GM12878 (cell line): ENCODE data around the gene RAPSN. TPM values are rescaled to one million over a fixed set of nuclear protein-coding genes. Genes with fewer than 3 reads are reported as not detected.

Experiments
- BCL11A ChIP-seq: IDR thresholded peaks from 2 replicates; pipeline ENCODE4 v1.6.1; 2011; ENCODE audit warnings: low read depth, low read length
- BHLHE40 ChIP-seq, 2 experiments: fragments of 450-650 bp in 1 of 2; IDR thresholded peaks; 2 replicates each; pipeline ENCODE4 v1.6.1; 2011 to 2017; ENCODE audit warnings: low read depth in 2 of 2, borderline replicate concordance in 1 of 2, improper control_type of control experiment in 1 of 2, low read length in 1 of 2, mild to moderate bottlenecking in 1 of 2
- BMI1 ChIP-seq: fragments of 450-650 bp; IDR thresholded peaks from 2 replicates; pipeline ENCODE4 v1.6.1; 2016; ENCODE audit warnings: mild to moderate bottlenecking, moderate library complexity, borderline replicate concordance
- CEBPB ChIP-seq, 2 experiments: fragments of 150-350 bp in 1 of 2; IDR thresholded peaks; 2 replicates each; pipeline ENCODE4 v1.6.1; 2012 to 2014; ENCODE audit warnings: low read depth in 2 of 2, low read length in 2 of 2, borderline replicate concordance in 1 of 2, inconsistent platforms in 1 of 2
- ESRRA ChIP-seq: IDR thresholded peaks from 2 replicates; pipeline ENCODE4 v1.6.1; 2012; ENCODE audit warnings: mild to moderate bottlenecking, low read length, improper control_type of control experiment
- FOXM1 ChIP-seq: IDR thresholded peaks from 2 replicates; pipeline ENCODE4 v1.6.1; 2012; ENCODE audit warnings: low read depth, mild to moderate bottlenecking, inconsistent platforms, low read length, moderate library complexity
- IKZF1 ChIP-seq: fragments of 450-650 bp; conservative IDR thresholded peaks from 2 replicates; pipeline ENCODE4 v1.6.1; 2017; ENCODE audit warnings: antibody characterized with exemption, mild to moderate bottlenecking
- IKZF2 ChIP-seq, 2 experiments: fragments of 450-650 bp; IDR thresholded peaks; 2 replicates each; pipeline ENCODE4 v1.6.1; 2017; ENCODE audit warnings: mild to moderate bottlenecking in 2 of 2, moderate library complexity in 2 of 2
- IRF4 ChIP-seq: IDR thresholded peaks from 2 replicates; pipeline ENCODE4 v1.6.1; 2011; ENCODE audit warnings: low read depth, low read length
- JUND ChIP-seq: IDR thresholded peaks from 2 replicates; pipeline ENCODE4 v1.6.1; 2012; ENCODE audit warnings: low read depth, mild to moderate bottlenecking, low read length, improper control_type of control experiment, moderate library complexity
- KAT2A ChIP-seq: conservative IDR thresholded peaks from 2 replicates; pipeline ENCODE4 v1.6.1; 2011; ENCODE audit warnings: low read depth, low read length; ENCODE audit not compliant: control insufficient read depth
- MEF2B ChIP-seq: fragments of 450-650 bp; IDR thresholded peaks from 2 replicates; pipeline ENCODE4 v1.6.1; 2018; ENCODE audit warnings: mild to moderate bottlenecking, moderate library complexity; ENCODE audit not compliant: partially characterized antibody, poor library complexity, severe bottlenecking
- MLLT1 ChIP-seq: fragments of 450-650 bp; IDR thresholded peaks from 2 replicates; pipeline ENCODE4 v1.6.1; 2016; ENCODE audit warnings: mild to moderate bottlenecking
- MYB ChIP-seq: fragments of 150-350 bp; IDR thresholded peaks from 2 replicates; pipeline ENCODE4 v1.6.1; 2014; ENCODE audit warnings: mild to moderate bottlenecking, low read depth, low read length, borderline replicate concordance
- PAX5 ChIP-seq: IDR thresholded peaks from 2 replicates; pipeline ENCODE4 v1.6.1; 2011; ENCODE audit warnings: low read depth, low read length, borderline replicate concordance
- POU2F2 ChIP-seq: IDR thresholded peaks from 3 replicates; pipeline ENCODE4 v1.6.1; 2011; ENCODE audit warnings: low read depth, mild to moderate bottlenecking, low read length, borderline replicate concordance
- STAT1 ChIP-seq: fragments of 450-650 bp; conservative IDR thresholded peaks from 2 replicates; pipeline ENCODE4 v1.6.1; 2014; ENCODE audit warnings: antibody characterized with exemption, mild to moderate bottlenecking
- TARDBP ChIP-seq: IDR thresholded peaks from 2 replicates; pipeline ENCODE4 v1.6.1; 2016; ENCODE audit warnings: borderline replicate concordance
- TBL1XR1 ChIP-seq: IDR thresholded peaks from 2 replicates; pipeline ENCODE4 v1.6.1; 2012; ENCODE audit warnings: low read depth, low read length, improper control_type of control experiment
- ZBED1 ChIP-seq: IDR thresholded peaks from 2 replicates; pipeline ENCODE4 v1.6.1; 2016; ENCODE audit warnings: borderline replicate concordance
- ZNF207 ChIP-seq: fragments of 450-650 bp; IDR thresholded peaks from 2 replicates; pipeline ENCODE4 v1.6.1; 2014; ENCODE audit warnings: antibody characterized with exemption, mild to moderate bottlenecking, borderline replicate concordance
- ZNF217 ChIP-seq: fragments of 450-650 bp; IDR thresholded peaks from 2 replicates; pipeline ENCODE4 v1.6.1; 2017; ENCODE audit warnings: antibody characterized with exemption, mild to moderate bottlenecking
- polyA plus RNA-seq, 11 experiments: library from polyadenylated mRNA; depleted of rRNA in 4 of 11; unstranded in 6 of 11; stranded (reverse) in 5 of 11; fragments of >200 nt; fragmentation: Nextera tagmentation in 4 of 11; fragmentation: Illumina TruSeq in 1 of 11; extraction: Ambion mirVana in 4 of 11; extraction: Trizol in 1 of 11; gene quantifications; 1 replicate in 1 of 11; 2 replicates in 10 of 11; pipeline versions ENCODE4 v1.2.1 to v1.2.3, GENCODE V29; 2011 to 2016; ENCODE audit warnings: inconsistent platforms in 2 of 11, missing spikeins in 2 of 11, low read depth in 1 of 11
- total RNA-seq, 4 experiments: library from RNA; depleted of rRNA in 3 of 4; stranded (reverse); fragments of >200 nt in 3 of 4; fragmentation: Illumina TruSeq in 1 of 4; extraction: Trizol in 1 of 4; gene quantifications; 2 replicates each; pipeline versions ENCODE4 v1.2.1 to v1.2.3, GENCODE V29; 2013 to 2021
- TF ChIP-seq, protein P1 (sequence below): fragments of 450-650 bp; IDR thresholded peaks from 2 replicates; pipeline ENCODE4 v1.6.1; 2017; ENCODE audit warnings: mild to moderate bottlenecking, moderate library complexity
- TF ChIP-seq, protein P2 (sequence below): fragments of 450-650 bp; IDR thresholded peaks from 2 replicates; pipeline ENCODE4 v1.6.1; 2017; ENCODE audit warnings: borderline replicate concordance

RAPSN gene
- total and polyA plus RNA-seq, 10 of the 15 experiments (the other 5 are each of a cell fraction or from before 2014, with no cell fraction given), result 0.08 to 0.23 (median 0.14) TPM; not detected in 6

DNA sequence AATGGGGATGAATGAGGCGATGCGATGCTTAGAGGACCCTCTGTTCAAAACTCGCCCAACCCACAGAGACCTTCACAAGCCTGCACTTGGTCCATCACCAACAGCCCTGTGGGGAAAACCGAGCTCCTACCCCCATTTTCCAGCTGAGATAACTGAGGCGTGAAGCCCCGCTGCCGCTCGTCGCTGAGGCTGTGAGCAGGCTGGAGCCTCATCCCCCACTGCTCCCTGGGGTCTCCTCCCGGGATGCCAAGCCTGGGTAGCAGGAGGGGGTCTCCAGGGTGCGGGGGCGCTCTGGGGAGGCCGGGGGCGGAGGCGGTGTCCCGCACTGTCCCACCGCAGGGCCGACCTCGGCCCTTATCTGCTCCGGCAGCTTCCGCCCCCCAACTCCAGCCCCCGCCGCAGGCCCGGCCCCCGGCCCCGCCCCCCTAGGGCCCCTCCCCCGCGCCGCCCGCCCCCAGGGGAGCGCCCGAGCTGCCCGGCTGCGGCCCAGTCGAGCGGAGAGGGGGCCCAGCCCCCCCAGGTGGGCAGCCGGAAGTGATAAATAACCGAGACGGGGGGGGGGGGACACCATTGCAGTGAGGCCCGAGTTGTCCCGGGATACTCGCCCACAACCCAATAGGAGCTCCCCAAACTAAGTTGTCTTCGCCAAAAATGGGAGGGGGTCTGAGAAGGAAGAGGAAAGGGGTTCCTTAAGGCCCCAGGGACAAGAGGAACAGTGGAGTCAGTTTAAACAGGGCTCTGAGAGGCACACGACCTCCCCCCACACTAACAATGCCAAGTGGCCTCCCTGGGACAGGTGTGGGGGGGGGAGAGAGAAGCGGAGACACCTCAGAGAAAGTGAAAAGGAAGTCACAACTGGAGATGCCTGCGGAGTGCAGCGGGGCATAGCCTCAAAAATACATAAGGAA is 48.8 kb downstream of the RAPSN start (continued):
- TF ChIP-seq BHLHE40 (IDR thresholded peaks at IDR 0.05; ENCODE audit: borderline replicate concordance in 1 of 2, low read depth in 2 of 2, low read length in 1 of 2) (0 out of 4 replicates have a peak, but pooled peaks of 1 of the 2 experiments have one; percentile 29), ZNF207 (no peak), MEF2B (peak; percentile 63), MLLT1 (no peak), MYB (no peak), IRF4 (no peak), STAT1 (no peak), ZNF217 (peak; percentile 43; the same call in 1 of the 2 replicates), BMI1 (no peak), TARDBP (0 out of 2 replicates have a peak, but pooled peaks have one; percentile 42), FOXM1 (no peak), BCL11A (no peak), ZBED1 (no peak), TBL1XR1 (0 out of 2 replicates have a peak, but pooled peaks have one; percentile 21), CEBPB (IDR thresholded peaks at IDR 0.05; ENCODE audit: borderline replicate concordance in 1 of 2, low read depth in 2 of 2, low read length in 2 of 2) (no peak), POU2F2 (no peak), IKZF1 (peak; percentile 48; the same call in 1 of the 2 replicates), PAX5 (peak; percentile 85; the same call in 1 of the 2 replicates), IKZF2 (IDR thresholded peaks at IDR 0.05) (peak; percentile 59 to 66), KAT2A (no peak), ESRRA (no peak), JUND (no peak)
- TF ChIP-seq, protein P1, sequence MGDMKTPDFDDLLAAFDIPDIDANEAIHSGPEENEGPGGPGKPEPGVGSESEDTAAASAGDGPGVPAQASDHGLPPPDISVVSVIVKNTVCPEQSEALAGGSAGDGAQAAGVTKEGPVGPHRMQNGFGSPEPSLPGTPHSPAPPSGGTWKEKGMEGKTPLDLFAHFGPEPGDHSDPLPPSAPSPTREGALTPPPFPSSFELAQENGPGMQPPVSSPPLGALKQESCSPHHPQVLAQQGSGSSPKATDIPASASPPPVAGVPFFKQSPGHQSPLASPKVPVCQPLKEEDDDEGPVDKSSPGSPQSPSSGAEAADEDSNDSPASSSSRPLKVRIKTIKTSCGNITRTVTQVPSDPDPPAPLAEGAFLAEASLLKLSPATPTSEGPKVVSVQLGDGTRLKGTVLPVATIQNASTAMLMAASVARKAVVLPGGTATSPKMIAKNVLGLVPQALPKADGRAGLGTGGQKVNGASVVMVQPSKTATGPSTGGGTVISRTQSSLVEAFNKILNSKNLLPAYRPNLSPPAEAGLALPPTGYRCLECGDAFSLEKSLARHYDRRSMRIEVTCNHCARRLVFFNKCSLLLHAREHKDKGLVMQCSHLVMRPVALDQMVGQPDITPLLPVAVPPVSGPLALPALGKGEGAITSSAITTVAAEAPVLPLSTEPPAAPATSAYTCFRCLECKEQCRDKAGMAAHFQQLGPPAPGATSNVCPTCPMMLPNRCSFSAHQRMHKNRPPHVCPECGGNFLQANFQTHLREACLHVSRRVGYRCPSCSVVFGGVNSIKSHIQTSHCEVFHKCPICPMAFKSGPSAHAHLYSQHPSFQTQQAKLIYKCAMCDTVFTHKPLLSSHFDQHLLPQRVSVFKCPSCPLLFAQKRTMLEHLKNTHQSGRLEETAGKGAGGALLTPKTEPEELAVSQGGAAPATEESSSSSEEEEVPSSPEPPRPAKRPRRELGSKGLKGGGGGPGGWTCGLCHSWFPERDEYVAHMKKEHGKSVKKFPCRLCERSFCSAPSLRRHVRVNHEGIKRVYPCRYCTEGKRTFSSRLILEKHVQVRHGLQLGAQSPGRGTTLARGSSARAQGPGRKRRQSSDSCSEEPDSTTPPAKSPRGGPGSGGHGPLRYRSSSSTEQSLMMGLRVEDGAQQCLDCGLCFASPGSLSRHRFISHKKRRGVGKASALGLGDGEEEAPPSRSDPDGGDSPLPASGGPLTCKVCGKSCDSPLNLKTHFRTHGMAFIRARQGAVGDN, result no peak
- TF ChIP-seq, protein P2, sequence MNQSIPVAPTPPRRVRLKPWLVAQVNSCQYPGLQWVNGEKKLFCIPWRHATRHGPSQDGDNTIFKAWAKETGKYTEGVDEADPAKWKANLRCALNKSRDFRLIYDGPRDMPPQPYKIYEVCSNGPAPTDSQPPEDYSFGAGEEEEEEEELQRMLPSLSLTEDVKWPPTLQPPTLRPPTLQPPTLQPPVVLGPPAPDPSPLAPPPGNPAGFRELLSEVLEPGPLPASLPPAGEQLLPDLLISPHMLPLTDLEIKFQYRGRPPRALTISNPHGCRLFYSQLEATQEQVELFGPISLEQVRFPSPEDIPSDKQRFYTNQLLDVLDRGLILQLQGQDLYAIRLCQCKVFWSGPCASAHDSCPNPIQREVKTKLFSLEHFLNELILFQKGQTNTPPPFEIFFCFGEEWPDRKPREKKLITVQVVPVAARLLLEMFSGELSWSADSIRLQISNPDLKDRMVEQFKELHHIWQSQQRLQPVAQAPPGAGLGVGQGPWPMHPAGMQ, result no peak; the same call in 1 of the 2 replicates
